HEK293 (cell line): ENCODE data around the gene GOSR2.

Experiments
- CTCF ChIA-PET: fragments of 350-600 bp; formaldehyde crosslinking; extraction: SDS; loops from one replicate; lab custom pipeline; 2021; ENCODE audit warnings: antibody characterized with exemption; lab: Yijun Ruan, JAX
- POLR2A ChIA-PET: fragments of 300-600 bp; formaldehyde crosslinking; extraction: SDS; loops from one replicate; lab custom pipeline; 2020; ENCODE audit warnings: antibody characterized with exemption, inconsistent platforms; lab: Yijun Ruan, JAX
- H3K27ac ChIP-seq: fragments of 200-500 bp; sonication (Bioruptor generic); 2 replicates; pipeline ENCODE4 v1.5.1; 2014; ENCODE audit warnings: low read depth, low read length, control low read depth, inconsistent platforms; ENCODE audit errors: extremely low read depth
- H3K36me3 ChIP-seq, 2 experiments: fragments of 200-500 bp in 1 of 2; sonication (Bioruptor generic) in 1 of 2; 1 replicate in 1 of 2; 2 replicates in 1 of 2; pipeline ENCODE4 v1.5.1; 2014 to 2017; ENCODE audit warnings: inconsistent platforms in 2 of 2, low read length in 2 of 2; ENCODE audit not compliant: control insufficient read depth in 2 of 2, insufficient read depth in 1 of 2
- H3K4me1 ChIP-seq: fragments of 200-500 bp; sonication (Bioruptor generic); 2 replicates; pipeline ENCODE4 v1.5.1; 2014; ENCODE audit warnings: mild to moderate bottlenecking, low read length, inconsistent platforms; ENCODE audit not compliant: control insufficient read depth, insufficient read depth
- H3K4me3 ChIP-seq: 2 replicates; pipeline ENCODE4 v1.5.1; 2011; ENCODE audit warnings: low read depth, mild to moderate bottlenecking, control low read depth, low read length, moderate library complexity
- H3K9me3 ChIP-seq: fragments of 200-500 bp; sonication (Bioruptor generic); 2 replicates; pipeline ENCODE4 v1.5.1; 2014; ENCODE audit warnings: low read depth, low read length, inconsistent platforms; ENCODE audit not compliant: control insufficient read depth, insufficient read depth
- HOXC10 ChIP-seq: sonication (generic); formaldehyde crosslinking; IDR thresholded peaks from 2 replicates; pipeline ENCODE4 v1.8.1; 2023; ENCODE audit warnings: mild to moderate bottlenecking, missing genetic modification reagents
- KLF1 ChIP-seq: fragments of 450-650 bp; formaldehyde crosslinking; IDR thresholded peaks from 2 replicates; pipeline ENCODE4 v1.5.1; 2016; ENCODE audit warnings: missing biosample characterization, missing genetic modification characterization
- KLF9 ChIP-seq: fragments of 450-650 bp; formaldehyde crosslinking; IDR thresholded peaks from 2 replicates; pipeline ENCODE4 v1.5.1; 2016; ENCODE audit warnings: missing biosample characterization, missing genetic modification characterization, low read depth
- RBAK ChIP-seq: fragments of 450-650 bp; formaldehyde crosslinking; IDR thresholded peaks from 2 replicates; pipeline ENCODE4 v1.5.1; 2016; ENCODE audit warnings: missing biosample characterization, missing genetic modification characterization
- REST ChIP-seq: fragments of 450-650 bp; formaldehyde crosslinking; IDR thresholded peaks from 2 replicates; pipeline ENCODE4 v1.5.1; 2016; ENCODE audit warnings: missing biosample characterization, missing genetic modification characterization
- ZBTB6 ChIP-seq: fragments of 450-650 bp; formaldehyde crosslinking; IDR thresholded peaks from 2 replicates; pipeline ENCODE4 v1.5.1; 2017; ENCODE audit warnings: missing biosample characterization, missing genetic modification characterization
- ZBTB8A ChIP-seq: fragments of 450-650 bp; formaldehyde crosslinking; IDR thresholded peaks from 2 replicates; pipeline ENCODE4 v1.5.1; 2016; ENCODE audit warnings: missing biosample characterization, missing genetic modification characterization
- ZNF133 ChIP-seq: fragments of 450-650 bp; formaldehyde crosslinking; IDR thresholded peaks from 2 replicates; pipeline ENCODE4 v1.5.1; 2016; ENCODE audit warnings: missing biosample characterization, missing genetic modification characterization
- ZNF175 ChIP-seq: fragments of 450-650 bp; formaldehyde crosslinking; IDR thresholded peaks from 2 replicates; pipeline ENCODE4 v1.5.1; 2016; ENCODE audit warnings: missing biosample characterization, missing genetic modification characterization
- ZNF223 ChIP-seq: fragments of 450-650 bp; formaldehyde crosslinking; IDR thresholded peaks from 2 replicates; pipeline ENCODE4 v1.5.1; 2016; ENCODE audit warnings: missing biosample characterization, missing genetic modification characterization
- ZNF24 ChIP-seq: fragments of 450-650 bp; formaldehyde crosslinking; IDR thresholded peaks from 2 replicates; pipeline ENCODE4 v1.5.1; 2016; ENCODE audit warnings: missing biosample characterization, missing genetic modification characterization
- ZNF248 ChIP-seq: fragments of 450-650 bp; formaldehyde crosslinking; IDR thresholded peaks from 2 replicates; pipeline ENCODE4 v1.5.1; 2017; ENCODE audit warnings: missing biosample characterization, missing genetic modification characterization
- ZNF302 ChIP-seq: fragments of 450-650 bp; formaldehyde crosslinking; IDR thresholded peaks from 2 replicates; pipeline ENCODE4 v1.5.1; 2016; ENCODE audit warnings: missing biosample characterization, missing genetic modification characterization, low read depth
- ZNF354C ChIP-seq: fragments of 450-650 bp; formaldehyde crosslinking; IDR thresholded peaks from 2 replicates; pipeline ENCODE4 v1.5.1; 2016; ENCODE audit warnings: missing biosample characterization, missing genetic modification characterization, low read depth, borderline replicate concordance
- ZNF366 ChIP-seq: fragments of 450-650 bp; formaldehyde crosslinking; conservative IDR thresholded peaks from 2 replicates; pipeline ENCODE4 v1.5.1; 2016; ENCODE audit warnings: missing biosample characterization, missing genetic modification characterization
- ZNF433 ChIP-seq: fragments of 450-650 bp; formaldehyde crosslinking; IDR thresholded peaks from 2 replicates; pipeline ENCODE4 v1.5.1; 2016; ENCODE audit warnings: missing biosample characterization, missing genetic modification characterization, low read depth
- ZNF48 ChIP-seq: fragments of 450-650 bp; formaldehyde crosslinking; IDR thresholded peaks from 2 replicates; pipeline ENCODE4 v1.5.1; 2016; ENCODE audit warnings: missing biosample characterization, missing genetic modification characterization
- ZNF518A ChIP-seq: fragments of 450-650 bp; formaldehyde crosslinking; conservative IDR thresholded peaks from 2 replicates; pipeline ENCODE4 v1.5.1; 2016; ENCODE audit warnings: low read depth, missing biosample characterization, missing genetic modification characterization
- ZNF548 ChIP-seq: fragments of 450-650 bp; formaldehyde crosslinking; IDR thresholded peaks from 2 replicates; pipeline ENCODE4 v1.5.1; 2016; ENCODE audit warnings: missing biosample characterization, missing genetic modification characterization
- ZNF555 ChIP-seq: fragments of 450-650 bp; formaldehyde crosslinking; conservative IDR thresholded peaks from 2 replicates; pipeline ENCODE4 v1.5.1; 2017; ENCODE audit warnings: missing biosample characterization, mild to moderate bottlenecking, missing genetic modification characterization, inconsistent platforms
- ZNF585B ChIP-seq: fragments of 450-650 bp; formaldehyde crosslinking; IDR thresholded peaks from 2 replicates; pipeline ENCODE4 v1.5.1; 2016; ENCODE audit warnings: missing biosample characterization, missing genetic modification characterization
- ZNF621 ChIP-seq: fragments of 450-650 bp; formaldehyde crosslinking; IDR thresholded peaks from 2 replicates; pipeline ENCODE4 v1.5.1; 2017; ENCODE audit warnings: missing biosample characterization, missing genetic modification characterization
- ZNF664 ChIP-seq: fragments of 450-650 bp; formaldehyde crosslinking; IDR thresholded peaks from 2 replicates; pipeline ENCODE4 v1.5.1; 2016; ENCODE audit warnings: missing biosample characterization, missing genetic modification characterization
- ZNF768 ChIP-seq: fragments of 450-650 bp; formaldehyde crosslinking; IDR thresholded peaks from 2 replicates; pipeline ENCODE4 v1.5.1; 2018; ENCODE audit warnings: missing biosample characterization, mild to moderate bottlenecking, missing genetic modification characterization
- ZNF837 ChIP-seq: fragments of 450-650 bp; formaldehyde crosslinking; IDR thresholded peaks from 2 replicates; pipeline ENCODE4 v1.5.1; 2016; ENCODE audit warnings: missing biosample characterization, missing genetic modification characterization
- ZNF843 ChIP-seq: fragments of 450-650 bp; formaldehyde crosslinking; IDR thresholded peaks from 2 replicates; pipeline ENCODE4 v1.5.1; 2016; ENCODE audit warnings: missing biosample characterization, missing genetic modification characterization
- ZSCAN23 ChIP-seq: fragments of 450-650 bp; formaldehyde crosslinking; IDR thresholded peaks from 2 replicates; pipeline ENCODE4 v1.5.1; 2016; ENCODE audit warnings: missing biosample characterization, missing genetic modification characterization
- ZSCAN5A ChIP-seq: fragments of 450-650 bp; formaldehyde crosslinking; IDR thresholded peaks from 2 replicates; pipeline ENCODE4 v1.5.1; 2016; ENCODE audit warnings: missing biosample characterization, missing genetic modification characterization

GOSR2 gene

GRCh38 chr17:46917041-46917440 lies 5.9 kb upstream of the GOSR2 start:
- Histone ChIP-seq H3K36me3 (no peaks in the 10 kb centered on the region), H3K9me3 (no peaks in the 10 kb centered on the region), H3K27ac (no peak overlapping the region), H3K4me3 (no peak overlapping the region), H3K4me1 (no peaks in the 10 kb centered on the region)
- TF ChIP-seq ZNF837 (tag by site-specific recombination) (no peak), ZNF555 (tag by site-specific recombination) (no peak), HOXC10 (CRISPR knock-in tag) (no peak), ZNF354C (tag by site-specific recombination) (no peak), ZSCAN5A (tag by site-specific recombination) (no peak), ZNF433 (tag by site-specific recombination) (no peak), ZNF585B (tag by site-specific recombination) (no peak), ZSCAN23 (tag by site-specific recombination) (no peak), ZNF223 (no peak), RBAK (no peak), ZNF24 (tag by site-specific recombination) (no peak), ZNF175 (tag by site-specific recombination) (no peak), ZNF621 (tag by site-specific recombination) (no peak), ZNF518A (no peak)
- POLR2A ChIA-PET: no interaction called here
- CTCF ChIA-PET: no interaction called here

GRCh38 chr17:46917516-46917915 lies 5.4 kb upstream of the GOSR2 start:
- Histone ChIP-seq H3K4me1 (no peaks in the 10 kb centered on the region), H3K36me3 (no peaks in the 10 kb centered on the region), H3K27ac (no peak overlapping the region), H3K9me3 (no peaks in the 10 kb centered on the region), H3K4me3 (no peak overlapping the region)
- ChIA-PET CTCF (interaction anchor here (2.8 to 3.6 kb wide), 2 partner anchors 24 to 75 kb away, joined by 7 to 23 read pairs; no protein-coding TSS in a partner anchor), POLR2A (no interaction called here)
- TF ChIP-seq ZNF302 (tag by site-specific recombination): no peak
- no peak for TF ChIP-seq KLF1 (tag by site-specific recombination)
- TF ChIP-seq KLF9 (tag by site-specific recombination): no peak
- TF ChIP-seq ZNF548 (tag by site-specific recombination): no peak
- TF ChIP-seq ZNF664 (tag by site-specific recombination): no peak
- no peak for TF ChIP-seq REST (tag by site-specific recombination)
- no peak for TF ChIP-seq ZNF768 (tag by site-specific recombination)
- TF ChIP-seq ZNF133 (tag by site-specific recombination): no peak
- no peak for TF ChIP-seq ZBTB6 (tag by site-specific recombination)
- no peak for TF ChIP-seq ZNF843 (tag by site-specific recombination)
- no peak for TF ChIP-seq ZNF366 (tag by site-specific recombination)
- no peak for TF ChIP-seq ZBTB8A (tag by site-specific recombination)
- no peak for TF ChIP-seq ZNF248 (tag by site-specific recombination)
- no peak for TF ChIP-seq ZNF48
